Coronary artery (tissue), 2 donors: ENCODE data around the gene METTL25.
A peak's percentile ranks its signal among the peaks of the same experiment; 100 is the strongest.
"Not testable (repeated sequence)": the region's sequence is repeated elsewhere in the genome, so short reads cannot be mapped to it uniquely, and the experiment has no call there.

Experiments used
- DNase-seq: peaks from one replicate; pipeline ENCODE4 v3.0.0-alpha.2; 2017; ENCODE audit warnings: low spot score
- H3K27ac ChIP-seq, 2 donors: fragments of 200-600 bp; sonication (generic); one replicate each; pipeline ENCODE4 v1.5.1; 2016 to 2019
- H3K4me3 ChIP-seq: fragments of 200-600 bp; sonication (generic); 2 replicates; pipeline ENCODE4 v1.5.1; 2016; ENCODE audit warnings: mild to moderate bottlenecking, moderate library complexity
- TF ChIP-seq, protein P1 (sequence below): fragments of 200-600 bp; sonication (generic); IDR thresholded peaks from one replicate; pipeline ENCODE4 v1.5.1; 2019; ENCODE audit warnings: antibody characterized with exemption

METTL25 gene

DNA sequence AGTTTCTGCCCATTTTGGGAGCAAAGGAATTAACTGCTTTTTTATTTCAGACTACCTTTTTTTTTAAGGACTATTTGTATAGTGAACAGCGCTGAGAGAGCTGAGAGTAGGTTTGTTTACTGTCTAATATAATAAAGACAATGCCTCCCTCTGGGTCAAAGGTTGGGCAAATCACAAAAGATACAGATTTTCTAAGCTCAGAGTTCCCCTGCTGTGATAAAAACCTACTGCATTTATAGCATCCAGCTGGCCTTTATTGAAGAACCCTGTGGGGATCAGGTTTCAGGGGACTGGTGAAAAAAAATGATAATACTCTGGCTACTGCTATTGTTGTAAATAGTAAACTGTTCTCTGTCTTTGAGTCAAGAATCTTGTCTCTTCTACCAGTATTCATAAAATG, 28.8 kb upstream of the METTL25 start:
- Histone ChIP-seq H3K27ac (no peak overlapping the region), H3K4me3 (no peak overlapping the region)
- TF ChIP-seq, protein P1, sequence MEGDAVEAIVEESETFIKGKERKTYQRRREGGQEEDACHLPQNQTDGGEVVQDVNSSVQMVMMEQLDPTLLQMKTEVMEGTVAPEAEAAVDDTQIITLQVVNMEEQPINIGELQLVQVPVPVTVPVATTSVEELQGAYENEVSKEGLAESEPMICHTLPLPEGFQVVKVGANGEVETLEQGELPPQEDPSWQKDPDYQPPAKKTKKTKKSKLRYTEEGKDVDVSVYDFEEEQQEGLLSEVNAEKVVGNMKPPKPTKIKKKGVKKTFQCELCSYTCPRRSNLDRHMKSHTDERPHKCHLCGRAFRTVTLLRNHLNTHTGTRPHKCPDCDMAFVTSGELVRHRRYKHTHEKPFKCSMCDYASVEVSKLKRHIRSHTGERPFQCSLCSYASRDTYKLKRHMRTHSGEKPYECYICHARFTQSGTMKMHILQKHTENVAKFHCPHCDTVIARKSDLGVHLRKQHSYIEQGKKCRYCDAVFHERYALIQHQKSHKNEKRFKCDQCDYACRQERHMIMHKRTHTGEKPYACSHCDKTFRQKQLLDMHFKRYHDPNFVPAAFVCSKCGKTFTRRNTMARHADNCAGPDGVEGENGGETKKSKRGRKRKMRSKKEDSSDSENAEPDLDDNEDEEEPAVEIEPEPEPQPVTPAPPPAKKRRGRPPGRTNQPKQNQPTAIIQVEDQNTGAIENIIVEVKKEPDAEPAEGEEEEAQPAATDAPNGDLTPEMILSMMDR = no peak
- DNase-seq = no peak

DNA sequence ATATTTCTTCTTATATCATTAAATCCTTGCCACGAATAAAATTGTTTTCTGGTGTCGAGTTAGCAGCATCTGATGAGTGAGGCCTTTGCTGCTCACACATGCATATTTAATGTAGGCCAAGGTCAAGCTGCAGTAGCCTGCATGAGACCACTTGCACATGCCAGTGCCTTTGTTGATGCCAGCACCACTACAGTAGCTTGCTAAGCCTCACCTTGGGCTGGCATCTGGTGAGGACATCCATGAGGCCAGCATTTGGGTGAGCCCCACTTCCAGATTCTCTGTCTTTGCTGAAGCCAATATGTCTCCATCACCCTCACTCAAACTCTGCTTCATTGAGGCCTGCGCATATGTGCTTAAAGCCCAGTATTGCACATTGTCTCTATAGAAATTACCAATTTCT, 8.2 kb upstream of the METTL25 start:
- DNase-seq = no peak
- H3K27ac ChIP-seq = no peak overlapping the region

DNA sequence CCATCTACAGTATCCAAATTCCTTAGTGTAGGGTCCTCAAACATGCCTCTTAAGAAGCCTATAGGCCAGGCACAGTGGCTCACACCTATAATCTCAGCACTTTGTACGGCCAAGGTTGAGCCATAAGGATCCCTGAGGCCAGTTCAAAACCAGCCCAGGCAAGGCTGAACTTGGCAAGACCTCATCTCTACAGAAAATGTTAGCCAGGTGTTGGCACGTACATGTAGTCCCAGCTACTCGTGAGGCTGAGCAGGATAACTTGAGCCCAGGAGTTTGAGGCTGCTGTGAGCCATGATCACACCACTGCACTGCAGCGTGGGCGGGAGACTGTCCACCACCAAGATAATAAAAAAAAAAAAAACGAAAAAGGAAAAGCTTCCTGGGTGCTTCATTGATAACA, 6.9 kb upstream of the METTL25 start:
- Histone ChIP-seq H3K27ac (no peak overlapping the region), H3K4me3 (no peak overlapping the region)
- DNase-seq = no peak
- TF ChIP-seq, protein P1 = no peak

More for the DNA sequence above, 8.2 kb upstream of the METTL25 start:
- TF ChIP-seq, protein P1 = no peak
- H3K4me3 ChIP-seq = no peak overlapping the region

DNA sequence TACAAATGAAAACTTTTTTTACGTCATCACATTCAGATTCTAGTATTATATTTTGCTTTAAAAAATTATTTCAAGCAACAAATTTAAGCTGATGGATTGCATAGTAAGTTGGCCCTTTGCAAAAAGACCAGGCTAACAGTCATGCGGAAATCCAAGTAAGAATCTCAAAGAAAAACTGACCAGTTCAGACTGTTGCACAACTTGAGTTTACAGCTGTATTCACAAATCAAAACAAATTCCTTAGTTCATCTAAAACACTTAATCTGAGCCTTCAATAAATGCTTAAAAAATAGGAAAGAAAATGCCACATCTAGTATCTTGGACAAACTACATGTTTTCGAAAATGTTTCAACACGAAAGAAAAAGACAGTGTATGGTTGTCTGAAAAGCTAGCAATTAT, 989 bp upstream of the METTL25 start:
- H3K4me3 ChIP-seq = peak overlapping the region; percentile 75
- TF ChIP-seq, protein P1 = no peak
- no peak for DNase-seq
- H3K27ac ChIP-seq = peak overlapping the region in 1 of 2 donors; percentile 90

DNA sequence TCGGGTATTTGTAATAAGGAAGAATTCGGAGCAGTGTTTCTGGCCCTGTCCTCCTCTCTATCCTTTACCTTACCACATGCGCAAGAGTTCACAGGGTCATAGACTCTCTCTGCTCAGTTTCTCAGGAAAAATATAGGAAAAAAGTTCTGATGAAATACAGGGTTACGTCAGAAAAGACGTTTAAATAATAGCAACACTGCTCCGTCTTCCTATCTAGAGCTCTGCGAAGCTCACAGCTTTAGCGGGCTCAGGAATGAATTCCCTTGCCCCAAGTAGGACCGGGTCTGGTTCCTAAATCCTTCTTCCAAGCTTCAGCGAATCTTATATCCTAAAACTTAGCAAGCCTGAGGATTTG, 507 bp upstream of the METTL25 start:
- DNase-seq = no peak
- TF ChIP-seq, protein P1 = no peak
- Histone ChIP-seq H3K4me3 (peak overlapping the region; percentile 75), H3K27ac (peak overlapping the region; percentile 90 to 98)

DNA sequence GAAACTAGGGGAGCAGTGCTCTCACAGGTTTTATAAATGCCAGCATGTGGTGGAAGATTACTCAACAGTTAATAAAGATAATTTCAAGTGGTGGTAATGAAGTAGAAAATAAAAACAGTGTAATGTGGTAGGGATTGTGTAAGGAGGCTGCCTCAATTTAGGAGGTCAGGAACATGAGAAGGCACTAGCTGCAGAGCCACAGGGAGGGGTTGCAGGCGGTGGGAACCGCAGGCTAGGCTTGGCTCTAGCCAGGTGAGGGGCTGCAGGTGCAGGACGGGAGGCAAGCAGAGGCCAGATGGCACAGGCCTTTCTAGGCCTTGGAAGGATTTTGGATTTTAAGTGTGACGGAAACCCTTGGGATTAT, 768 bp downstream of the METTL25 start:
- Histone ChIP-seq H3K27ac (peak overlapping the region; percentile 90 to 98), H3K4me3 (peak overlapping the region; percentile 75)
- TF ChIP-seq, protein P1 = no peak
- peak; percentile 71 for DNase-seq

DNA sequence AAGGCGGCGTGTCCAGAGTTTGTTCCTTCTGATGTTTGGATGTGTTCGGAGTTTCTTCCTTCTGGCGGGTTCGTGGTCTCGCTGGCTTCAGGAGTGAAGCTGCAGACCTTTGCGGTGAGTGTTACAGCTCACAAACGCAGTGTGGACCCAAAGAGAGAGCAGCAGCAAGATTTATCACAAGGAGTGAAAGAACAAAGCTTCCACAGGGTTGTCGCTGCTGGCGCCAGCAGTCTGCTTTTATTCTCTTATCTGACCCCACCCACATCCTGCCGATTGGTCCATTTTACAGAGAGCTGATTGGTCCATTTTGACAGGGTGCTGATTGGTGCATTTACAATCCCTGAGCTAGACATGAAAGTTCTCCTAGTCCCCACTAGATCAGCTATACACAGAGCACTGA, 2.5 kb downstream of the METTL25 start:
- DNase-seq, H3K4me3 ChIP-seq, H3K27ac ChIP-seq: not testable (repeated sequence)

DNA sequence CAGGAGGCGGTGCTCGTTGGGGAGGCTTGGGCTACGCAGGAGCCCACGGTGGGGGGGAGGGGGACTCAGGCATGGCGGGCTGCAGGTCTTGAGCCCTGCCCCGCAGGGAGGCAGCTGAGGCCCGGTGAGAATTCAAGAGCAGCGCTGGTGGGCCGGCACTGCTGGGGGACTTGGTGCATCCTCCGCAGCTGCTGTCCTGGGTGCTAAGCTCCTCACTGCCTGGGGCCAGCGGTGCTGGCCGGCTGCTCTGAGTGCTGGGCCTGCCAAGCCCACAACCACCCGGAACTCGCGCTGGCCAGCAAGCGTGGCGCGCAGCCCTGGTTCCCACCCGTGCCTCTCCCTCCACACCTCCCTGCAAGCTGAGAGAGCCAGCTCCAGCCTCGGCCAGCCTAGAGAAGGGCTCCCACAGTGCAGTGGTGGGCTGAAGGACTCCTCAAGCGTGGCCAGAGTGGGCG, 3.2 kb downstream of the METTL25 start:
- DNase-seq = no peak
- Histone ChIP-seq H3K4me3 (no peak overlapping the region), H3K27ac (no peak overlapping the region)
- TF ChIP-seq, protein P1 = no peak
